Measurements from ENCODE around the gene PARD3B. TPM values are rescaled to one million over a fixed set of nuclear protein-coding genes. Genes with fewer than 3 reads are reported as not detected.

Gene PARD3B
- total and polyA plus RNA-seq, 12 donors, result 0.46 to 12.4 (median 8.3) TPM

GRCh38 chr2:205055251-205055650 is 510.0 kb downstream of the PARD3B start:
- intact Hi-C loops (cut with DNase I), result no loop called here
- TF ChIP-seq CTCF (IDR thresholded peaks at IDR 0.05), result no peak
- 68 to 76% methylated on average over 2 of the region's 2 CpGs for WGBS, 2 donors

GRCh38 chr2:205056151-205056561 is 510.9 kb downstream of the PARD3B start:
- H3K27me3 ChIP-seq, result no peaks in the 10 kb centered on the region
- WGBS, 2 donors, result 34 to 46% methylated on average over 6 of the region's 6 CpGs
- H3K4me1 ChIP-seq, result peaks cover 0 to 9% (median 0%) of the 10 kb centered on the region in 9 donors
- H3K27ac ChIP-seq, result no peak overlapping the region
- H3K9me3 ChIP-seq, result peaks cover 0 to 12% (median 0%) of the 10 kb centered on the region in 11 donors
- ATAC-seq, result no peak
- H3K4me3 ChIP-seq, result peak overlapping the region in 4 of 10 donors; percentile 9 to 13 (median 10)
- no peak for TF ChIP-seq CTCF (IDR thresholded peaks at IDR 0.05)
- DNase-seq, result no peak
- no peaks in the 10 kb centered on the region for H3K36me3 ChIP-seq
- intact Hi-C loops (cut with DNase I), result no loop called here

More at GRCh38 chr2:205055251-205055650, 510.0 kb downstream of the PARD3B start:
- ATAC-seq (no peak), DNase-seq (no peak)
- Histone ChIP-seq H3K27ac (no peak overlapping the region), H3K36me3 (no peaks in the 10 kb centered on the region), H3K9me3 (peaks cover 0 to 12% (median 0%) of the 10 kb centered on the region in 11 donors), H3K4me1 (peaks cover 0 to 9% (median 0%) of the 10 kb centered on the region in 9 donors), H3K27me3 (no peaks in the 10 kb centered on the region), H3K4me3 (no peak overlapping the region)

- 92 to 98% methylated on average over 2 of the region's 2 CpGs for WGBS, 2 donors
- Histone ChIP-seq H3K27ac (no peak overlapping the region), H3K4me3 (no peak overlapping the region), H3K4me1 (peaks cover 0 to 7% (median 0%) of the 10 kb centered on the region in 9 donors), H3K9me3 (peaks cover 0 to 12% (median 0%) of the 10 kb centered on the region in 11 donors), H3K27me3 (no peaks in the 10 kb centered on the region), H3K36me3 (no peaks in the 10 kb centered on the region)
- no peak for ATAC-seq
- intact Hi-C loops (cut with DNase I), result no loop called here
- TF ChIP-seq CTCF (IDR thresholded peaks at IDR 0.05), result no peak
- no peak for DNase-seq
Measured at GRCh38 chr2:205058409-205058808, 513.1 kb downstream of the PARD3B start.

GRCh38 chr2:205060269-205060668 is 515.0 kb downstream of the PARD3B start:
- intact Hi-C loops (cut with DNase I), result no loop called here
- H3K36me3 ChIP-seq, result no peaks in the 10 kb centered on the region
- WGBS, 2 donors, result 91 to 92% methylated on average over 2 of the region's 2 CpGs
- TF ChIP-seq CTCF (IDR thresholded peaks at IDR 0.05), result no peak
- no peaks in the 10 kb centered on the region for H3K27me3 ChIP-seq
- peaks cover 0 to 4% (median 0%) of the 10 kb centered on the region in 9 donors for H3K4me1 ChIP-seq
- peaks cover 0 to 12% (median 0%) of the 10 kb centered on the region in 11 donors for H3K9me3 ChIP-seq
- DNase-seq (no peak), ATAC-seq (no peak)
- no peak overlapping the region for H3K27ac ChIP-seq
- H3K4me3 ChIP-seq, result no peak overlapping the region

All from heart right ventricle (tissue), 16 donors.